ENCODE results near the gene ARHGAP25. TPM values are rescaled to one million over a fixed set of nuclear protein-coding genes. Genes with fewer than 3 reads are reported as not detected.

The ARHGAP25 gene
- total RNA-seq, 2 experiments from 2014 or later, result 18.6 to 43.8 TPM

DNA sequence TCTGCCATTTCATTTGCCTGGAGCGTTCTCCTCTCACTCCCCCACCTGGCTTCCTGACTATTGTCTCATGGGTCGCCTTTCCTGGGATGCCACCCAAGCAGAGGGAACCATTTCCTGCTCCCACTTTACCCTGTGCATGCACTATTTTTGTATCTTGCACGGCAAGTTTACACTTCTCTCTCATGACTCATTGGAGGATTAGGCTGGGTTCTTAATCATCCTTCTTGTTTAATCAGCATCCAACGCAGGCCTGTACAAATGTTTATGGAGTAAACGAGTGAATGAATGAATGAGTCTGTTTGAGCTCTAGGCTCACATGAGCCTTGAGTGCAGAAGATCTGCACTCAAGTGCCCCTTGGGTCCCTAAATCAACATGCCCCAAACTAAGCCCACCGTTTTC lies 3.8 kb upstream of the ARHGAP25 start:
- Histone ChIP-seq H3K4me1 (ENCODE audit: insufficient read depth, low read length, poor library complexity, severe bottlenecking) (peaks cover 55% of the 10 kb centered on the region), H2AFZ (ENCODE audit: low read length) (no peak overlapping the region; the same call in 1 of the 2 replicates), H3K4me3 (ENCODE audit: low read depth, low read length, poor library complexity, severe bottlenecking) (no peak overlapping the region), H3K79me2 (ENCODE audit: insufficient read depth, low read depth, low read length) (peaks cover 7% of the 10 kb centered on the region), H4K20me1 (ENCODE audit: insufficient read depth, low read length) (no peaks in the 10 kb centered on the region), H3K9me2 (ENCODE audit: insufficient read depth, low read length) (no peaks in the 10 kb centered on the region), H3K9me3 (ENCODE audit: low read length) (no peaks in the 10 kb centered on the region), H3K36me3 (ENCODE audit: insufficient read depth, low read length) (no peaks in the 10 kb centered on the region), H3K27ac (ENCODE audit: low read depth, low read length, poor library complexity, severe bottlenecking) (no peak overlapping the region), H3K4me2 (ENCODE audit: low read length) (no peak overlapping the region)
- BruUV-seq (replicated peaks), result no TSS peak
- CTCF ChIA-PET (ENCODE audit: unreplicated experiment), result no interaction called here
- POLR2A ChIA-PET, result interaction anchor here (2.2 kb wide), 1 partner anchor 9 kb away, joined by 8 read pairs; no protein-coding TSS in a partner anchor
- TF ChIP-seq CTCF (conservative IDR thresholded peaks at IDR 0.05; ENCODE audit: low read length), result no peak
- no peak for TF ChIP-seq EZH2phosphoT487 (IDR thresholded peaks at IDR 0.05; ENCODE audit: borderline replicate concordance, low read depth, low read length)
- no peak for DNase-seq (ENCODE audit: low spot score)
- intact Hi-C loops (cut with micrococcal nuclease; ENCODE audit: unreplicated experiment), result no loop called here

DNA sequence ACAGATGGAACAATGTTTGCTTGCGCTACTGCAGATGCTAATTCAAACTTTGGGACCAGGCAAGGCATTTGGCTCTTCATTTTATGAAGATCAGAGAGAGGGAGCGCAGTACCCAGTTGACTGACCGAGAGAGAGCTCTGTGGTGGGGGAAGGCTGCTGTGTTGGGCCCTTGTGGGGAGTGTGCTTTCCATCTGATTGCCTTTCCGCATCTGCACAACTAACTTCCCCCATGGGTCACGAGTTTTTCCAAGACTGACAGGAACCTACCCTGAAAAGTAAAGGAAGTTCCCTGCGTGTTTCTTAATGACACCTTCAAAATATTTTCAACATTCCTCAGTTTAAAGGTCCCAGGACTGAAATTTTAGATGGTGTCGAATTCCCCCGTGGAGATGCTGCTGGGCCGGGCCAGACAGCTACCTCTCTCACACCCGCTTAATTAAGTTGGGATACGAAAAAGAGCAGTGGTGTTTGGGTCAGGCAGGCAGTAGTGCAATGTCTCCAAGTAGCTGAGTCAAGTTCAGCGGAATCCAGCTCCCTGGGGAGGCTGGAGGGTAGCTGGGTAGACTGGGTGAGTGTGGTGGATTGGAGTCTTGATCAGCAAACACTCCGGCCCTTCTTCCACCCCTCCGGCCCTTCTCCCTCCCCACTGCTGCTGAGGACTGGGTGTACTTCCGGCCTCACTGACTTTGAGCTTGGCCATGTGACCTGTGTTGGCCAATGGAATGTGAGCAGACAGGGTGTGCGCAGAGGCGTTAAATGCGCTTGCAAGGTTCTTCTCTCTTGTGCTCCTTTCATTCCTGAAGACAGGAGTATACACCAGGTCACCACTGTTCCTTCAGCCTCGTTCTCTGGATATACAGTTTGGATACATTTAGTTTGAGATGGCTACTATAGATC lies 2.3 kb upstream of the ARHGAP25 start:
- H3K36me3 ChIP-seq (ENCODE audit: insufficient read depth, low read length), result no peaks in the 10 kb centered on the region
- no peaks in the 10 kb centered on the region for H3K9me3 ChIP-seq (ENCODE audit: low read length)
- no peak overlapping the region for H3K27ac ChIP-seq (ENCODE audit: low read depth, low read length, poor library complexity, severe bottlenecking)
- H3K4me2 ChIP-seq (ENCODE audit: low read length), result no peak overlapping the region
- no peak for DNase-seq (ENCODE audit: low spot score)
- no peak overlapping the region for H2AFZ ChIP-seq (ENCODE audit: low read length)
- ChIA-PET CTCF (ENCODE audit: unreplicated experiment) (interaction anchor here (1.2 kb wide), 1 partner anchor 11 kb away, joined by 4 read pairs; no protein-coding TSS in a partner anchor), POLR2A (interaction anchor here (0.7 to 3.9 kb wide), 6 partner anchors 8 to 313 kb away, joined by 3 to 22 read pairs (median 4); no protein-coding TSS in a partner anchor)
- peaks cover 49% of the 10 kb centered on the region for H3K4me1 ChIP-seq (ENCODE audit: insufficient read depth, low read length, poor library complexity, severe bottlenecking)
- intact Hi-C loops (cut with micrococcal nuclease; ENCODE audit: unreplicated experiment), result no loop called here
- H4K20me1 ChIP-seq (ENCODE audit: insufficient read depth, low read length), result no peaks in the 10 kb centered on the region
- H3K79me2 ChIP-seq (ENCODE audit: insufficient read depth, low read depth, low read length), result peaks cover 22% of the 10 kb centered on the region
- no TSS peak for BruUV-seq (replicated peaks)
- H3K4me3 ChIP-seq (ENCODE audit: low read depth, low read length, poor library complexity, severe bottlenecking), result no peak overlapping the region
- no peak for TF ChIP-seq EZH2phosphoT487 (IDR thresholded peaks at IDR 0.05; ENCODE audit: borderline replicate concordance, low read depth, low read length)
- H3K9me2 ChIP-seq (ENCODE audit: insufficient read depth, low read length), result no peaks in the 10 kb centered on the region

GRCh38 chr2:68733365-68733764 lies 1.2 kb upstream of the ARHGAP25 start:
- Histone ChIP-seq H3K4me1 (ENCODE audit: insufficient read depth, low read length, poor library complexity, severe bottlenecking) (peaks cover 50% of the 10 kb centered on the region), H2AFZ (ENCODE audit: low read length) (peak overlapping the region; percentile 61; the same call in 1 of the 2 replicates), H3K79me2 (ENCODE audit: insufficient read depth, low read depth, low read length) (peaks cover 33% of the 10 kb centered on the region), H3K9me2 (ENCODE audit: insufficient read depth, low read length) (no peaks in the 10 kb centered on the region), H3K4me3 (ENCODE audit: low read depth, low read length, poor library complexity, severe bottlenecking) (peak overlapping the region; percentile 73), H3K9me3 (ENCODE audit: low read length) (no peaks in the 10 kb centered on the region), H3K27ac (ENCODE audit: low read depth, low read length, poor library complexity, severe bottlenecking) (peak overlapping the region; percentile 94), H3K36me3 (ENCODE audit: insufficient read depth, low read length) (no peaks in the 10 kb centered on the region), H4K20me1 (ENCODE audit: insufficient read depth, low read length) (no peaks in the 10 kb centered on the region), H3K4me2 (ENCODE audit: low read length) (peak overlapping the region; percentile 94; the same call in 1 of the 2 replicates)
- no TSS peak for BruUV-seq (replicated peaks)
- CTCF ChIA-PET (ENCODE audit: unreplicated experiment), result interaction anchor here (1.2 to 2.1 kb wide), 3 partner anchors 9 to 174 kb away, joined by 3 to 7 read pairs (median 6); no protein-coding TSS in a partner anchor
- no peak for DNase-seq (ENCODE audit: low spot score)
- POLR2A ChIA-PET, result interaction anchor here (0.5 to 3.9 kb wide), 18 partner anchors 9 to 174 kb away, joined by 3 to 22 read pairs (median 4); no protein-coding TSS in a partner anchor
- TF ChIP-seq EZH2phosphoT487 (IDR thresholded peaks at IDR 0.05; ENCODE audit: borderline replicate concordance, low read depth, low read length), result no peak
- TF ChIP-seq CTCF (conservative IDR thresholded peaks at IDR 0.05; ENCODE audit: low read length), result no peak
- intact Hi-C loops (cut with micrococcal nuclease; ENCODE audit: unreplicated experiment), result no loop called here
